Upper lobe of right lung (tissue), 1 donor: ENCODE measurements around the gene SLC2A14. TPM values are rescaled to one million over a fixed set of nuclear protein-coding genes. Genes with fewer than 3 reads are reported as not detected.
"Not testable (repeated sequence)": the region's sequence is repeated elsewhere in the genome, so short reads cannot be mapped to it uniquely, and the experiment has no call there.

Experiments used
- ATAC-seq: fragments of 200-7000 bp; cut with Tn5 transposase; one replicate; pipeline ENCODE4 v1.9.1; 2020; ENCODE audit warnings: mild to moderate bottlenecking, moderate library complexity
- DNase-seq: peaks from one replicate; pipeline ENCODE4 v3.0.0-alpha.2; 2020
- H3K27ac ChIP-seq: fragments of 200-600 bp; one replicate; pipeline ENCODE4 v1.8.0; 2022
- H3K27me3 ChIP-seq: fragments of 200-600 bp; one replicate; pipeline ENCODE4 v1.8.0; 2022; ENCODE audit warnings: mild to moderate bottlenecking
- H3K36me3 ChIP-seq: fragments of 200-600 bp; one replicate; pipeline ENCODE4 v1.8.0; 2022
- H3K4me1 ChIP-seq: fragments of 200-600 bp; one replicate; pipeline ENCODE4 v1.8.0; 2022
- H3K4me3 ChIP-seq: fragments of 200-600 bp; one replicate; pipeline ENCODE4 v1.8.0; 2022; ENCODE audit warnings: mild to moderate bottlenecking
- H3K9me3 ChIP-seq: fragments of 200-600 bp; one replicate; pipeline ENCODE4 v1.8.0; 2022
- CTCF ChIP-seq: fragments of 200-600 bp; IDR thresholded peaks from one replicate; pipeline ENCODE4 v1.8.0; 2022; ENCODE audit warnings: antibody characterized with exemption
- intact Hi-C: fragments of 100-400 bp; cut with DNase I; formaldehyde crosslinking; loops from one replicate; pipeline ENCODE4 v1.11.0; 2022
- total RNA-seq: library from RNA; stranded (reverse); fragmentation: NEBNext Ultra II Directional; extraction: Animal tissue kit (Norgen Biotek cat#: 25700); gene quantifications from one replicate; pipeline ENCODE4 v1.2.1, GENCODE V29; 2021
- donor health status: DM: no; HTN: yes; CAD: no; lungs with severe emphysema.

Gene SLC2A14
- total RNA-seq, 1 donor from 2014 or later = not detected

GRCh38 chr12:7835116-7835515, 37.6 kb downstream of the SLC2A14 start:
- no peak for DNase-seq
- no peak for TF ChIP-seq CTCF

GRCh38 chr12:7834701-7835100, 38.0 kb downstream of the SLC2A14 start:
- ATAC-seq = peak; percentile 54
- intact Hi-C loops = no loop called here
- Histone ChIP-seq H3K27me3 (peaks cover 6% of the 10 kb centered on the region), H3K9me3 (no peaks in the 10 kb centered on the region), H3K4me1 (no peaks in the 10 kb centered on the region), H3K36me3 (no peaks in the 10 kb centered on the region), H3K27ac (no peak overlapping the region), H3K4me3 (no peak overlapping the region)
- DNase-seq = no peak
- no peak for TF ChIP-seq CTCF

More at GRCh38 chr12:7835116-7835515, 37.6 kb downstream of the SLC2A14 start:
- Histone ChIP-seq H3K27me3 (peaks cover 6% of the 10 kb centered on the region), H3K4me1 (no peaks in the 10 kb centered on the region), H3K9me3 (no peaks in the 10 kb centered on the region), H3K36me3 (no peaks in the 10 kb centered on the region), H3K4me3 (no peak overlapping the region), H3K27ac (no peak overlapping the region)
- ATAC-seq = no peak
- intact Hi-C loops = no loop called here

GRCh38 chr12:7833831-7834230, 38.9 kb downstream of the SLC2A14 start:
- Histone ChIP-seq H3K9me3 (no peaks in the 10 kb centered on the region), H3K27ac (no peak overlapping the region), H3K4me3 (no peak overlapping the region), H3K27me3 (peaks cover 6% of the 10 kb centered on the region), H3K4me1 (no peaks in the 10 kb centered on the region), H3K36me3 (no peaks in the 10 kb centered on the region)
- intact Hi-C loops = no loop called here
- ATAC-seq (no peak), DNase-seq (no peak)
- TF ChIP-seq CTCF = no peak

- ATAC-seq, H3K36me3 ChIP-seq, intact Hi-C loops, DNase-seq, H3K4me3 ChIP-seq, H3K9me3 ChIP-seq, H3K27me3 ChIP-seq, H3K4me1 ChIP-seq, H3K27ac ChIP-seq: not testable (repeated sequence)
Observed at GRCh38 chr12:7833201-7833600, 39.5 kb downstream of the SLC2A14 start.

- Histone ChIP-seq H3K27ac (no peak overlapping the region), H3K36me3 (no peaks in the 10 kb centered on the region), H3K4me3 (no peak overlapping the region), H3K9me3 (no peaks in the 10 kb centered on the region), H3K4me1 (no peaks in the 10 kb centered on the region), H3K27me3 (peaks cover 6% of the 10 kb centered on the region)
- ATAC-seq = peak; percentile 94
- intact Hi-C loops = no loop called here
- DNase-seq = no peak
- peak; percentile 49 for TF ChIP-seq CTCF
Observed at GRCh38 chr12:7832059-7832696, 40.5 kb downstream of the SLC2A14 start.

GRCh38 chr12:7829737-7830136, 43.0 kb downstream of the SLC2A14 start:
- H3K9me3 ChIP-seq, H3K36me3 ChIP-seq, H3K4me1 ChIP-seq, intact Hi-C loops, H3K27me3 ChIP-seq, DNase-seq, H3K27ac ChIP-seq, ATAC-seq, H3K4me3 ChIP-seq: not testable (repeated sequence)

- ATAC-seq = peak; percentile 84
- H3K27ac ChIP-seq, H3K4me1 ChIP-seq, H3K27me3 ChIP-seq, intact Hi-C loops, H3K9me3 ChIP-seq, DNase-seq, H3K4me3 ChIP-seq, H3K36me3 ChIP-seq: not testable (repeated sequence)
Observed at GRCh38 chr12:7825754-7826153, 47.0 kb downstream of the SLC2A14 start.
